Measurements from ENCODE around the gene ATOSA.

DNA sequence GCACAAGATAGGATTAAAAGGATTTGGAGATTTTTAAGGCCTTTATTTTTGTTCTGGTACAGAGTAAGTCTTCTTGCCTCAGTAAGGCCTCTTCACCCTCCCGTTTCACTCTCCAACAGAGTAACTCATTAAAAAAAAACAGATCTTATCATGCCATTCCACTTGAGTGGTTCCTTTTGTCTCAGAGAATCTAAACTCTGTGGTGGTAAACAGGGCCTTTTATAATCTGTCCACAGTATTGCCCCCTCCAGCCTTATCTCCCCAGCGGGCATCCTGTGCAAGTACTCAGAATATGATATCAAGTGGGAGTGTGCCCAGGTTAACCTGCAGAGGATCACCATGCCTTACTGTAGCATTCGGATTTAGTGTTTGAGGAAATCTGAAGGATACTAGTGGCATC, 20.3 kb upstream of the ATOSA start:
- TF ChIP-seq, protein P1, sequence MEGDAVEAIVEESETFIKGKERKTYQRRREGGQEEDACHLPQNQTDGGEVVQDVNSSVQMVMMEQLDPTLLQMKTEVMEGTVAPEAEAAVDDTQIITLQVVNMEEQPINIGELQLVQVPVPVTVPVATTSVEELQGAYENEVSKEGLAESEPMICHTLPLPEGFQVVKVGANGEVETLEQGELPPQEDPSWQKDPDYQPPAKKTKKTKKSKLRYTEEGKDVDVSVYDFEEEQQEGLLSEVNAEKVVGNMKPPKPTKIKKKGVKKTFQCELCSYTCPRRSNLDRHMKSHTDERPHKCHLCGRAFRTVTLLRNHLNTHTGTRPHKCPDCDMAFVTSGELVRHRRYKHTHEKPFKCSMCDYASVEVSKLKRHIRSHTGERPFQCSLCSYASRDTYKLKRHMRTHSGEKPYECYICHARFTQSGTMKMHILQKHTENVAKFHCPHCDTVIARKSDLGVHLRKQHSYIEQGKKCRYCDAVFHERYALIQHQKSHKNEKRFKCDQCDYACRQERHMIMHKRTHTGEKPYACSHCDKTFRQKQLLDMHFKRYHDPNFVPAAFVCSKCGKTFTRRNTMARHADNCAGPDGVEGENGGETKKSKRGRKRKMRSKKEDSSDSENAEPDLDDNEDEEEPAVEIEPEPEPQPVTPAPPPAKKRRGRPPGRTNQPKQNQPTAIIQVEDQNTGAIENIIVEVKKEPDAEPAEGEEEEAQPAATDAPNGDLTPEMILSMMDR (optimal IDR thresholded peaks at IDR 0.05 in 1 of 3, IDR thresholded peaks at IDR 0.05 in 1 of 3, conservative IDR thresholded peaks at IDR 0.05 in 1 of 3; ENCODE audit: extremely low read depth in 1 of 3, insufficient read depth in 2 of 3, low read length in 3 of 3), result no peak
- TF ChIP-seq EZH2 (IDR thresholded peaks at IDR 0.05; ENCODE audit: low read length), result no peak
